DMS53 (cell line): ENCODE data around the gene ADAMTS3.
"Not testable (repeated sequence)": the region's sequence is repeated elsewhere in the genome, so short reads cannot be mapped to it uniquely, and the experiment has no call there.

Experiments used
- DNase-seq: peaks from one replicate; lab custom pipeline; 2025; lab: John Stamatoyannopoulos, UW

ADAMTS3 gene

DNA sequence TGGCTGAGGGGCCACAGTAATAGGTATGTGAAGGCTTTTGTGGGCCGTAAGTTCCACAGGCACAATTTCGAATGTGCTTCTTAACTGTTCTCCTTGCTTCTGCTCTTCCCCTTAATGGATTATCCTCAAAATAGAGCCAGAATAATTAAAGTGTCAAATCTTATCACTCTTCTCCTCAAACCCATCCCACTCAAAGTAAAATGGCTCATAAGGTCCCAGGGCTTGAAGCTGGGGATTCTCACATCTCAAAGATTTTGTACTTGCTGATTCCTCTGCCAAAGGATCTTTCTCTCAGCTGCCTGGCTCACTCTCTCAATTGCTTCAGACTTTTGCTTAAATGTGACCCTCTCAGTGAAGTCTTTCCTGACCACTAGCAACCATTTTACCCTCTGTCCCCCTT is 16.6 kb downstream of the ADAMTS3 start:
- DNase-seq = no peak

DNA sequence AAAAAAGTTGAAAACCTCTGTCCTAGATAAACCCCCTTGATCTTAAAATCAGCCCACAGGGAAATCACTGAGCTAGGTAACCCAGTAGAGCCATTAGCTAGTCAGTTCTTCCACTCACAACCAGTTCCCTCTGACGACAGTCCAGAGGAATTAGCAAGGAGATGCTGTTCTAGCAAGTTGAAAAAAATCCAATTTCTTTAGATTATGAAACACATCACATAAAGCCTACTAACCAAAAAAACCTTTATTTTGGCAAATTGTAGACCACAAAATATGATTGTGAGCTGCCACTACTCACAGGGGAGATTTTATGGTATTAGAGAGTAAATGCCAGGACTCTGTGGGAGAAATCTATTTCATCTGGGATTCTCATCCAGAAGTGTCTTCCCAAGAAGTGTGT is 22.6 kb downstream of the ADAMTS3 start:
- no peak for DNase-seq

DNA sequence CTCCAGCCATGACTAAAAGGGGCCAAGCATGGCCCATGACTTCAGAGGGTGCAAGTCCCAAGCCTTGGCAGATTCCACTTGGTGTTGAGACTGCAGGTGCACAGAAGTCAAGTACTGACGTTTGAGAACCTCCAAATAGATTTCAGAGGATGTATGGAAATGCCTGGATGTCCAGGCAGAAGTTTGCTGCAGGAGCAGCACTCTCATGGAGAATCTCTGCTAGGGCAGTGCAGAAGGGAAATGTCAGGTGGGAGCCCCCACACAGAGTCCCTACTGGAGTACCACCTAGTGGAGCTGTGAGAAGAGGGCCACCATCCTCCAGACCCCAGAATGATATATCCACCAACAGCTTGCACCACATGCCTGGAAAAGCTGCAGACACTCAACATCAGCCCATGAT is 28.3 kb downstream of the ADAMTS3 start:
- not testable (repeated sequence) for DNase-seq

DNA sequence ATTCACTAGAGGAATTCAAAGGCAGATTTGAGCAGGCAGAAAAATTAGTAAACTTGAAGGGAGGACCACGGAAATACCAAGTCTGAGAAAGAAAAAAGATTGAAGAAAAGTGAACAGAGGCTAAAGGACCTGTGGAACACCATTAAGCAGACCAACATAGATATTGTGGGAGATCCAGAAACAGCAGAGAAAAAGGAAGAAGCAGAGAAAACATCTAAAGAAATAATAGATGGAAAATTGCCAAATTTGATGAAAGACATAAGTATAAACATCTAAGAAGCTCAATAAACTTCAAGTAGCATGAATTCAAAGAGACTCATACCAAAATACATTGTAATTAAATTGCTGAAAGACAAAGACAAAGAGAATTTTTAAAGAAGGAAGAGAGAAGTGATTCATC is 31.0 kb downstream of the ADAMTS3 start:
- no peak for DNase-seq

DNA sequence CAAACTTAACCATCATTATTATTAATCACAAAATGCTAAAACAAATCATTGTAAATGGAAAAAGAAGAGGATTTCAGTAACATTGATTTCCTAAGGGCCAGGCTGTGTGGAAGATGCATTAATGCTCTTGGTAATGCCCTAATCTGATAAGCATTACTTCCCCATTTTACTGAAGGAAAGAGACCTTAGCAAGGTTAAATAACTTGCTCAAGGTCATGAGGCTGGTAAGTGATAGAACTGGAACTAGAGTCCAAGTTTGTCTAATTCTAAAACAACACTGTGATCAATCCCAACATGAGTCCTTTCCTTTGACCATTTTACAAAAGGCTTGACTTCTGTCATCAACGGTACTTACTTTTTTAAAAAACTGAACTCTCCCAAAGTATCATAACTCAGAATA is 32.6 kb downstream of the ADAMTS3 start:
- DNase-seq = no peak

DNA sequence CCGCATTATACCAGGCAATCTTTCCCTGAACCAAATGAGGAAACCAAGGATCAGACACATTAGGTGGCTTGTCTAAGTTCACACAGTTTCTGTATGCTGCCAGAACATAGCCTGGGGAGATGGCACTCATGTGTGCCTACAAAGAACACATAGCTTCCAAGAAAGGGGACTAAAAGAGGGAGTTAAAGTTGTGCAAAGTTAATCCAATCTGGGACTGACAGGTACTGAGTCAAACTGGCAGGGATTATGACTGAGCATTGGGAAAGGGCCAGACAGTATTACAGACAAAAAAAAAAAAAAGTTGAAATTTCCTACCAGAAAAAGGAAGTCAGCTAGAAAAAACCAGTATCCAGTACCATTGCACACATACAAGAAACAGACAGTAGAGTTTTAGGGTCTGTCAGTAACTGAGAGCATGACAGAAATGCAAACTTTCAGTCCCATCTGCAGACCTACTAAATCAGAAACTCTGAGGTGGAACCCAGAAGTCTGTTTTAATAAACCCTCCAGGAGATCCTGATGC is 37.2 kb downstream of the ADAMTS3 start:
- no peak for DNase-seq

DNA sequence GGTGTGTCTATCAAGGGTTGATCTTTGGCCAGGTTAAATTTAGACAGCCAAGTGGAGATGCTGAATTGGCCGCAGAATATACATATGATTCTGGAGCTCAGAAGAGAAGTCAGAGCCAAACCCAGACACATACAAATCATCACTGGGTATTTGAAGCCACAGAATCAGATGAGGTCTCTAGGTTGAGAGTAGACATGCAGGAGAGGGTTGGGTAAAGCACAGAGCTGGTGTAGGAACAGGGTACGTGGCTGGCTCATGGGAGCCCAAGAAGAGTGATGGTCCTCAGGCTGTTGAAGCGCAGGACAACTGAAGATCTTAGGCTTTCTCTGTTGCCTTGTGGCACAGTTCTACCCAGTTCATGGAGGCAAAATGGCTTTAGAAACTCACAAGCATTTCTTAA is 37.7 kb downstream of the ADAMTS3 start:
- no peak for DNase-seq

DNA sequence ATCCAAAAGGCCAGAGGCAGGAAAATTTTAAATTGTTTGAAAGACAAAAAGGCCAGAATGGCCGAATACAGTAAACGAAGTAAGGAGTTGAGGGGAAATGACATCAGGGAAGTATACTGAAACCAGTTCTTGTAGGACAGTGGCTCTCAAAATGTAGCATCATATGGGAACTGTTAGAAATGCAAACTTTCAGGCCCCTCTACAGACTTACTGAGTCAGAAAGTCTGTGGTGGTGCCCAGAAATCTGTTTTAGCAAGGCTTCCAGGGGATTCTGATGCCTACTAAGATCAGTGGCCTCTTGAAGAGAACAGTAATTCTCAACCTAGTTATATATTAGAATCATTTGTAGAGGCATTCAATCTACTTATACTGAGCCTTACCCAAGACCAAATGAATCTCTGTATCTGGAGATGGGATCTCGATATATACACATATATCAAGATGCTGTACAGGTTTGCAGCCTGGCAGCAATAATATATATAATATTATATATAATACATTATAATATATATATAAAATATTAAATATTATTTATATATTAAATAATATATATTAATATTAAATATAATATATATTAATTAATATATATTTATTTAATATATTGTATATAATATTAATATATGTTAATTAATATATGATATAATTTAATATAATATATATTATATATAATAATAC is 39.7 kb downstream of the ADAMTS3 start:
- DNase-seq = no peak

DNA sequence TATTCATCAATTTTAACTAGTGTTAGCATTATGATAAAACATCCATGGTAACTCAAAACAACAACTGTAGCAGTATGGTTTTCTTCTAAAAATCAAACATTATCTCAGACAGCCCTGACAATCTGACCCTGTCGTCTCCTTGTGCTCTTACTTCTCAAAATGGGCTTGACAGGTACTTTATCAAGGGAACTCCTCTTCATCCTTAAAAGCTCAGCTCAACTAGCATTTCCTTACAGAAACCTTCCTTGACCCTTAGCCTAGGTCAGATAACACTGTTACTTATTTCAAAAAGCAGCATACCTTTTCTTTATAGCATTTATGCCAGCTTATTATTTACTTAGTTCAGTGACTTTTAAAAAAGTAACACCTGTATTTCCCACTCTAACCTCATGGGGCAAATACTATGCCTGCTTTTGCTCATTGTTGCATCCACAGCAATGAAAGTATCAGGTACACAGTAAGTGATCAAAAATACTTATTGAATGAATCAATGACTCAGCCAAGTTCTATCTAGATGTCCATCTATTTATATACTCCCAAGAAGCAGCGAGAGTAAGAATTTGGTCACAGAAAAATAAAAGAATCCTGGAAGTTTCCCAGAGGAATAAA is 41.9 kb downstream of the ADAMTS3 start:
- DNase-seq = peak; percentile 6

DNA sequence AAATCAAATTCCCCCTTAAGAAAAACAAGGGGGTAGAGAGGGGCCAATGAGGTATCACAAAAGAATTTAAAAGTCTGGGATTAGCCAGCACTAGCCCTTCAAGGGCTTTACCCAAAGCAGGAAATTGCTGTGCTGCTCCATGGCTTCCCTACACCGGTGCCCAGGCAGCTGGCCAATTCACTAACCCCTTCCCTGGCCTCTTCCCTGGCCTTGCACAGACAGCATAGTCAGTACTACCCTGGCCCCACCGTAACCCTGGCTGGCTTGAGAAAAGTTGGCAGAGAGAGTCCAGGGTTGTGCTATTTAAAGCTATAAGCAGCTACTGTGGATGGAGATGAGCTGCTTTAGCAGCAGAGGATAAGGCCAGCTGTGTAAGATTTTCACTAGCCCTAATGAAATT is 43.1 kb downstream of the ADAMTS3 start:
- peak; percentile 11 for DNase-seq

DNA sequence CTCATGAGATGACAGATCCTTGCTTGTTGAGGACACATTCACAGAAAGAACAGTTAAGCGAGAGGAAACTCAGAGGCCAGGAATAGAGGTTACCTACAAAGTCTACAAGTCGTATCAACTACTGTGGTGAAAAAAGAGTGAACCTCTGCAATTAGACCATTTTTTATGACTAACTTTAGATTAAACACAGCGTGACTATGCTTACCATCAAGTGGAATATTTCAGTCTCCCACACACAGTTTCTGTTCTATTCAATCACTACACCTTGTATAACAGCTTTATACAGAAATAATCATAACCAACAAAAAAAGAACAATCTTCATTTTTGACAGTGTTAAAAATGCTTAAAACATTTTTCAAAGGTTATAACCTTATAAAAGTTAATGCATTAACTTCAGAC is 46.6 kb downstream of the ADAMTS3 start:
- no peak for DNase-seq

DNA sequence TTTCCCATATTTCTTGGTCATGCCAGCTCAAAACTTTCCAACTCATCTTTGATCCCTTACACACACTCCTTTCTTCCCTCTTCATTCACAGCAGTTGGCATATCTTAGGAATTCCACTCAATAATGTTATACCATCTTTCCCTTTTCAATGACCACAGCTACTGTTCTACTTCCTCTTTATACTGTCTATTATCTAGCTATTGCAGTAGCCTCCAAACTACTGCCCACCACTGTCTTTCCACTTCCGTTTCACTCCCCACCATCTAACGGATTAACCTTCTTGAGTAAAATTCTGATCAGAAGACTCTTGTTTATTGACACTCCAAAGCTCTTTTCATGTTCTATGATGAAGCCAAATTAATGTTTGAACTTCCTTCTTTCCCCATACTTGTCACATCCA is 55.8 kb downstream of the ADAMTS3 start:
- no peak for DNase-seq

DNA sequence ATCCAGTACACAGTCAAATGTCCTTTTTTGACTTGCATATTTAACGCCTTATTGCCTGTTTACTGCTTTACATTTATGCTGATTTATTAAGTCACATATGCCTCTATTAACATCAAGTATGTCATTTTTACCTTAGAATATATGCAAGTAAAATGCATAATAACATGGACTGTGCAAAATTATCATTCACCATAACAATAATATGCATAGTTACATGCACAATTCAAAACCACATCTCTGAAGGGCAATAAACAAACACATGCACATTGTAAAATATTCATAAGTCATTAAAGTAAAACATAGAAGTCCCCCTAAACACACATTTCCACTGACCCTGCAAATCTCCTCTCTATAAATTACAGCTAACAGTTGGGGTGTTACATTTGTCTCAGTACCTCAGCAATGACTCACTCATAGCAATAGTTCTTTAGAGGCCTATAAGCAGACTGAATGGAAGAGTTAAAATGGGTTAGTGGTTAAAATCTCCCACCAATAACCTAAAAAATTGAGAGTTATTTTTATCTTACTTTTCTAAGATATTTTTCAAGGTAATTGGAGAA is 61.1 kb downstream of the ADAMTS3 start:
- no peak for DNase-seq

DNA sequence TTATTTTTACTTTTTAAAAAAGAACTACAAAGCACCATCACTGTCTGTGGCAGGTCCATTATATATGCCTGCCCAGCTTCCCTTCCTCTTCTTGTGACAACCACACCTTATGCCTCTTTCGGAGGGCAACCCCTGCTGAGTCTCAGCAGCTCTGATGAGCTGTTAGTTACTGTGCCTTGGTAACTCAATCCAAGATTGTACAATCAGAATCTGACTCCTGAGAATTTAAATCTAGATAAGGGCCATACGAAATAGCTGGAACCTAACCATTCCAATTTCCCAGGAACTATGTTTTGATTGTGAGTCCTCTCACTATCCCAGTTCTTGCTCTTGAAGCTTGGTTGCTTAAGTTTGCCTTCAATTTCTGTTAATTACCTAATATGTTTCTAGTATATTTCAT is 61.9 kb downstream of the ADAMTS3 start:
- no peak for DNase-seq

DNA sequence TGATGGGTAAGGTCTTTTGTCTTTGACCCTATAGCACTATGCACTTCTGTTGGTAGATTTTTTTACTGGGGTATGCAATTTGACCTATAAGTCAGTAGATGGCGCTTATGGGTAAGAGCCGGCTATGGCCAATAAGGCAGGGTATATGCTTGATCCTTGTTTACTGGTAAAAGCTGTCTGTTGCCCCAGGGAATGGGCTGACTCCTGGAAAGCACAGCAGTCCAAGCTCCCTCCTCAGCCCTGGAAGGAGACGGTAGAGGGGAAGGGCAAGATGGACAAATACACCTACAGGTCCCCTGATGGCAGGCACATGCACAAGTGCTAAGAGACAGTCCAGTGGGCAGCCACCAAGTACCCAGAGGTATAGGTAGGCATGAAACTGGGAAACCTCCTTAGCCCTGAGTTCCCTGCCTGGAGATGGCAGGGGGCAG is 63.7 kb downstream of the ADAMTS3 start:
- peak; percentile 66 for DNase-seq

DNA sequence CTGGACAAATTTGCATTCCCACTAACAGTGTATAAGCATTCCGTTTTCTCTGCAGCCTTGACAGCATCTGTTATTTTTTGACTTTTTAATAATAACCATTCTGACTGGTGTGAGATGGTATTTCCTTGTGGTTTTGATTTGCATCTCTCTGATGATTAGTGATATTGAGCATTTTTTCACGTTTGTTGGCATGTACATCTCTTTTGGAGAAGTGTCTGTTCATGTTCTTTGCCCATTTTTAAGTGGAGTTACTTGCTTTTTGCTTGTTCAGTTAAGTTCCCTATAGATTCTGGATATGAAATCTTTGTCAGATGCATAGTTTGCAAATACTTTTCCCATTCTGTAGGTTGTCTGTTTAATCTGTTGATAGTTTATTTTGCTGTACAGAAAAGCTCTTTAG is 68.8 kb downstream of the ADAMTS3 start:
- no peak for DNase-seq

DNA sequence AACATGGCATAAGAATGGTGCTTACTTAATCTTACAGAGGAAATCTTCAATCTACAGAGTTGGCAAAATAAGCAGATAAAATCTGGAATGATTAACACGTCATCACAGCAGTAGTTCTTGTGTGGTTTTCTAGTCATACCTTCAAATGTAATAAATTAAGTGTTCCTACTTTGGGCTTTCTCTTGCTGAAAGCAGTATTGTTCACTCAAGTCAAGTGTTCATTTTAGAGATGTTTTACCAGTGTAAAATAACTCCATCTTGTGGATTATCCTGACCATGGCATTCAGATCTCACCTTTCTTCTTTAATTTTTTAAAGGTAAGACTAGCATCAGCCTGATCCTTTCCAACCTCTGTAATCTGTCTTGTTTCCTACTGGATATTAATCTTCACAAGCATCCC is 72.9 kb downstream of the ADAMTS3 start:
- peak; percentile 19 for DNase-seq

DNA sequence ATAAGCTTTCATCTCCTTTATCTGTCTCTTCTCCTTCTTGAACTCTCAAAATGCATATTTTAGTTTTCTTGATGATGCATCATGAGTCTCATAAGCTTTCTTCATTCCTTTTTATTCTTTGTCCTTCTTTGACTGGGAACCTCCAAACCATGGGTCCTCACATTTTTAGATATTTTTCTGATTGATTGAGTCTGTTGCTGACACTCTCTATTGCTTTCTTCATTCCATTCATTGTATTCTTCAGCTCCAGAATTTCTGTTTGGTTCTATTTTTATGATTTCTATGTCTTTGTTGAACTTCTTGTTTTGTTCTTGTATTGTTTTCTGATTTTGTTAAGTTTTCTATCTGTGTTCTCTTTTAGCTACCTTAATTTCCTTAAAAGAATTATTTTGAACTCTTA is 74.9 kb downstream of the ADAMTS3 start:
- DNase-seq = no peak

DNA sequence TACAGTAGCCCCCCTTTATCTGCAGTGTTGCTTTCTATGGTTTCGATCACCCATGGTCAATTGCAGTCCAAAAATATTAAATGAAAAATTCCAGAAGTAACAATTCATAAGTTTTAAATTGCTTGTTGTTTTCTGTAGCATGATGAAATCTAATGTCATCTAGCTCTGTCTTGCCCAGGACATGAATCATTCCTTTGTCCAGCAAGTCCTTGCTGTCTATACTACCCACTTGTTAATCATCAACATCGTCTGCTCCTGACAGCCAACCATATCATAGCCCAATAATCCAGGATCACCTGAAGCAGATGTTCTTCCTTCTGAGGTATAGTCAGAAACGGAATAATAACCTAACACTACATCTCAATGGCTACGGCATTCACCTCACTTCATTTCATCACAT is 79.8 kb downstream of the ADAMTS3 start:
- peak; percentile 69 for DNase-seq

DNA sequence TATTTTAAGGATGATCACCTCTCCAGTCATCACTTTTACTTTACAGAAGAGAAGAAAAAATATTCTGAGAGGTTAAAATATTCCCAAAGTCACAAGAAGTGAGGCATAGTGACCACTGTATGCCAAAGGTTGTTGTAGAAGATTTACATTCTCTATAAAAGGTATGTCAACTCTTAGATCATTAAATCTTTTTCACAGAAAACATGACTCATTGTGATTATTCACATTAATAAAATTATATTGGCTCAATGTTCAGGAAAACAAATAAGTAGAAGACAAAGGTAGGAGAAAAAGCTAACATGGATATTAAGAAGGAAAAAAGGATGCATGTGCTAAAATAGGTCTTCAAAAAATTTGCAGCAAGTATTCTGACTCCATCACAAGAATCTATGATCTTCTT is 82.0 kb downstream of the ADAMTS3 start:
- DNase-seq = no peak

DNA sequence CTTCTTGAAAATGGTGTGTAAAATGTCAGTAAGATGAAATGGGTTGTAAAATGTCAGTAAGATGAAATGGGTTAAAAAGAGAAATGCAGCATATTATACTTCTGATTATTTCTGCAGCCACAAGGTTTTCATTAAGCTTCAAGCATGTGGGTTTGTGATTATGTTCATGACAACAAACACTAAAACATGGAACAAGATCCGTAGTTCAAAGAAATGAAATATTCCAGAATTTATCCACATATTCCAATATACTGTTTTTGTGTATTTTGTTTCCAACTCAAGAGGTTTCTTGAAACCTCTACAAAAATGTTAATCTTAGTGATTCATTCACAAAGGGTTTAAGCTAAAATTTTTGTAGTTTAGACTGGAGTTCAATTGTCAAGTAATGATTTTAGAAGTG is 84.0 kb downstream of the ADAMTS3 start:
- no peak for DNase-seq

DNA sequence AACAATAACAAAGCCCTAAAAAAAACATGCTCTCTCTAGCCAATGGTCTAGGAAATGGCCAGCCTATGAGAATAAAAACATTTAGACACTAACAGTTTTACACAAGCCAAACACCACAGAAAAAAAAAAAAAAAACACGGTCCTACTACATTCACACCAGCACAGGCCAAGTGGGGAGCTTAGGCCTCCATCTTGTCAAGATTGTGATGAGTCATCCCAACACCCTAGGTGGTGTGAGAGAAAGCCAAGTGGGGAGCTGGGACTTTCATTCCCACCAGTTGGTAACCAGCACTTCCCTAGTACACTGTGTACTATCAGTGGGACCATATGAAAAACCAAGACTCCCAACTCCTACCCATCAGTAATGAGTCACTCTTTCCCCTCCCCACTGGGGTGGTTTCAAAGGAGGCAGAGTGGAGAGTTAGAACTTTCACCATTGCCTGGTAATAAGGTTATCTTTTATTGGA is 95.6 kb downstream of the ADAMTS3 start:
- DNase-seq = no peak

DNA sequence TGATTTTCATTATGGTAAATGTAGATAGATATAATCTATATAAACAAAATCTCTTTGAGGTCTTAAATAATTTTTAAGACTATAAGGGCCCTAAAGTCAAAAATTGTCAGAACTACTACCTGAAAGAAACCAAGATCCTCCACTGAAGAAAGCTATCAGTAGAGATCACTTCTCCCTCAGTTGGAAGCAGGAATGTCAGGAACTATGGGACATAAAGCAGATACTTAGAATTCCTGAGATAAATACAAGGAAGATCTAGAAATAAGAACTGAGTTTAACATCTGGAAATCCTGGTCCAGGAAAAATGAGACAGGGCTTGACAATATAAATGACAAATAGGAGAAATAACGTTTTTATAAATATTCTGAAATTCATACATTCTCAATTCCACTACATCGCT is 97.2 kb downstream of the ADAMTS3 start:
- no peak for DNase-seq
